DMS 273 treated with DMSO at 0.1 percent for 48 hours (cell line): ENCODE measurements around the gene SUSD1.

Experiments
- DNase-seq: peaks from one replicate; lab custom pipeline; 2025; lab: John Stamatoyannopoulos, UW

The SUSD1 gene

DNA sequence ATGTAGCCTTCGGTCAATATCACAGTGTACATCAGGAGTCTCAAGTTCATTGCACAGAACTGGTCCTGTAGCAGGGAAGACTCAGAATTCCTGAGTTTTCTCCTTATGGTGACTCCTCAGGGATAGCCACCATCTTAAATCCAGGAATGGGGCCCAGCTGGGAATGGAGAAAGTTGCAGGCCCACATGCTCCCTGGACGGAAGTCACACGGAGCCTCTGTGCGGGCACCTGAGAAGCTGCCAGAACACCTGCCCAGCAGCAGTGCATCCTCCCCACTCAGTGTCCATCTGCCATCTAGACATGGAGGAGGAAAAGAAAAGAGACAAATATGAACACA lies 133.9 kb downstream of the SUSD1 start:
- no peak for DNase-seq

GRCh38 chr9:112038017-112038408 lies 137.1 kb downstream of the SUSD1 start:
- no peak for DNase-seq

GRCh38 chr9:112037281-112038016 lies 137.6 kb downstream of the SUSD1 start:
- DNase-seq = no peak

- no peak for DNase-seq
These were observed 139.8 kb downstream of the SUSD1 start for GRCh38 chr9:112035166-112035826.

DNA sequence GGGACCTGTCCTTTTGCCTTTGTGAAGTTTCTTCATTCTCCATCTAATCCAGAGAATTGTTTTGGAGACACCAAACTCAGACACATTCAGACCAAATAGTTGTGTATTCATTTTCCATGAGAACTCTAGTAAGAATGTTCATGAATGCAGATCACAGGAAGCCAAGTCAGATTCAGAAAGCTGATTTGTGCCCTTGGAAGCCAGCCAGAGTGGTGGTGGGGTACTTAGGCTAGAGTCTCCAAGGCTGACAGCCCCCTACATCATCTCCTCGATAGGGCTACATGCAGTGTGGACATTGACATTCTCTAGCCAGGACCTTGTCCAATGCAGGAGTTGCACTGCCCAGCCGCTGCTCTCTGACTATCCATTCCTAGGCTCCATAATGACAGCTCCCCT lies 140.9 kb downstream of the SUSD1 start:
- no peak for DNase-seq

- no peak for DNase-seq
These were observed 141.6 kb downstream of the SUSD1 start for GRCh38 chr9:112033237-112034215.

DNA sequence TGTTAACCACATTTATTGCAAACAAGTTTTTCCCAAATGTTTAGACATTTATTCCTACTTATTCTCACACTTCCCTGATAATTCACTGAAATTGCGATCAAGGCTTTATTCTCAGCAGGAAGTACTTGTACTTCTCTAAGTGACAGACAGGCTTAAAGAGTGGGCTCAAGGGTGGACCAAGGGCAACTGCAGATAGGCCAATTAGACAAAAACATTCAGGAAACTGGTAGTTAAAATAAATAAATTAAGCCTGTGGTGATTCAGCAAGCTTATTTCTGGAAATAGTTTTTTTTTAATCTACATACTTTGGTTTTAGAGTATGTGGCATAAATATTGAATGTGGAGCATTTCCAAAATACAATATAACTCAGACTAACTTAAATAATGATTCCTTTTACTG lies 142.4 kb downstream of the SUSD1 start:
- DNase-seq = no peak

GRCh38 chr9:112032009-112032408 lies 143.1 kb downstream of the SUSD1 start:
- DNase-seq = no peak

- DNase-seq = no peak
These were observed 143.7 kb downstream of the SUSD1 start for GRCh38 chr9:112031400-112031799.

DNA sequence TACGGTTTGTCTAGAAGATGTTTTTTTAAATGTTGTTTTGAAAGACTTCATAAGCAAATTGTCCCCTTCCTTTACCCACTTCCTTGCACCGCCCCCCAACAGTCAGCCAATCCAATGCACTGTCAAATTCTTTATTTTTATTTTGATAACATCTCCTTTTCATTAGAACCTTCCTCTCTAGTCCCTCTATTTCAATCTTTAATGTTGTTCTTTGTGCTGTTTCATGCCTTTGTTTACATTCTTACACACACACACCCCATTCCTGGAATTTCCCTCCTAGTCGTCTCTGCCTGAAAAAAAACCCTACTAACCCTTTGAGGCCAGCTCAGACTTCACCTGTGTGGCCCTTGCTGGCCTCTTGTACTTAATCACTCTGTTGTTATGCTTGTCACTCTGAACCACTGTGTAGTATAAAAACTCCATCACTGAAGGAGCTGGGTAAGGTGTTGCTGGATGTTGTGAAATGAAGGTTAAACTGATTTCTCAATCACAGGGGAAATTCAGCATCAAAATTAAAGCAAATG lies 145.1 kb downstream of the SUSD1 start:
- no peak for DNase-seq

DNA sequence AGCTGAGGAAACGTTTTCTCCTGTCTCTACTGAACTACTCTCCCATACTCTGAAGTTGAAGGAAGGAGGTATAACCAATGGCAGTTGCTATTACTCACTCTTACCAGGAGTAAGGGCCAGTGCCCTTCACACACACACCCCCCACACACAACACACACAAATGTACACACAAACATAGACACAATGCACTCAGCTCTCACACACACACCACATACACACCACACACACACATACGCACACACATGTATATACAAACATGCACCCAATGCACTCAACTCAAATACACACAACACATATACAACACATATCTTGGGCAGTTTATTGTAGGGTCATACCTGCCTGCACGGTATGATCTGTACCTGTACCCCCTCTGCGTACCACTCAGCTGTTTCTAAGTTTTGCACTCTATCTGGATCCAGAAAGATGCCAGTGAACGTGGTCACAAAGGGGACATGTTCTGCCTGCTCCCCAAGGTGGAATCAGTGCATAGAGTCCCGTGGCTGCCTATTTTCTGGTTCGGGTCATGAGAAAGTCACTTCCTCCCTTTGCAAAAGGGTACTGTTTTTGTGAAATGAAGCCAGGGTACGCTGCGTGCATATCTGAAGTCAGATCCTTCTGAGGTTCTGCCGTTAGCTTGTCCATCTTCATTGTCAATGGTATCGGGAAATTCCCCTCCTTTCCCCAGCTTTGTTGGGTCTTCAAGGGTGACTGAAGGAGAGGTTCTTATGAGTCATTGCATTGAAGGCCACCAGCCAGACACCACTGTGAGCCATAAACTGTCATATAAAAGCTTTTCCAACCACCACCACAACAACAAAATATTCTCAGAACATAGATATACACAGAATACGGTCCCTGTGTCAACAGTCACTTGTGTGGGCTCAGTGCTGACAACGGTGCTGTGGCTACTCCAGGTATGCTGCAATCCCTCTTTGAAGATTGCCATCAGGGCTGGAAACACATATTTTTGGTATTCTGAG lies 146.6 kb downstream of the SUSD1 start:
- DNase-seq = no peak

- no peak for DNase-seq
These were observed 149.2 kb downstream of the SUSD1 start for GRCh38 chr9:112025850-112026249.

DNA sequence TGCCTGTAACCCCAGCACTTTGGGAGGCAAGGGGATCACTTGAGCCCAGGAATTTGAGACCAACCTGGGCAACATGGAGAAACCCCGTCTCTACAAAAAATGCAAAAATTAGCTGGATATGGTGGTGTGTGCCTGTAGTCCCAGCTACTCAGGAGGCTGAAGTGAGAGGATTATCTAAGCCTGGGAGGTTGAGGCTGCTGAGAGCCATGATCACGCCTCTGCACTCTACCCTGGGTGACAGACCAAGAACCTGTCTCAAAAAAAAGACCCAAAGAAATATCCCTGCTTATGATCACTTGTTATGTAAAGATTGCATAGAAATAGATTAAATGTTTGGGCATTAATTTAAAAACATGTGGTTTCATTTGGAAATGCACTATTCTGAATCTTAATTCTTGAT lies 153.4 kb downstream of the SUSD1 start:
- no peak for DNase-seq

DNA sequence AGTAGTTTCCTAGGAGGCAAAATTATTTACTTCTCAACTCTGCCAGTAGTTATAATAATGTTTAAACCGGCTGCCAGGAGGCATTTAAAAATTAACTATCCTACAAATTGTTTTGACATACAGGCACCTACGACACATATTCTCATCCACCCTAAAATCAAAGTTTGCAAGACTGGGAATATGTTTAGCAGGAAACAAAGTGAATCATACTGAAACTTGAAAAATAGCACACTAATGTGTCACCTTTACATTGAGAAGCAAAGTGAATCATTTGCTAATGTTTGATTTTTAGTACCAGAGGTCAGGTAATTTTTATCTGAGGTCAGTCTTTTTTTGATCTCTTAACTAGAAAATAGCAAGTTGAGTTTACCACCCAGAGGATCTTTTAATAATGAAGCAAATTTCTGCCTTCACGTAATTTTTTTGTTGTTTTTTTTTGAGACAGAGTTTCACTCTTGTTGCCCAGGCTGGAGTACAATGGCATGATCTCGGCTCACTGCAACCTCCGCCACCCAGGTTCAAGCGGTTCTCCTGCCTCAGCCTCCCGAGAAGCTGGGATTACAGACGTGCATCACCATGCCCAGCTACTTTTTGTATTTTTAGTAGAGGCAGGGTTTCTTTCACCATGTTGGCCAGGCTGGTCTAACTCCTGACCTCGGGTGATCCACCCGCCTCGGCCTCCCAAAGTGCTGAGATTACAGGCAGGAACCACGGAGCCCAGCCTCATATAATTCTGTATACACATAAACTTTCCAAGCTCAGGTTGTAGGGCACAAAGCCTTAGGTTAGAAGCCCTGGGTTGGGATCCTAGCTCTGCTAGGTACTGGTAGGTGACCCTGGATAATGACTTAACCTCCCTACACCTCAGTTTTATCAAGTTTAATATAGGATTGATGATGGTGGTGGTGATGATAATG lies 154.2 kb downstream of the SUSD1 start:
- DNase-seq = no peak

GRCh38 chr9:112017878-112018277 lies 157.2 kb downstream of the SUSD1 start:
- DNase-seq = no peak

- no peak for DNase-seq
These were observed 159.4 kb downstream of the SUSD1 start for GRCh38 chr9:112015736-112016135.

- DNase-seq = no peak
These were observed 159.9 kb downstream of the SUSD1 start for GRCh38 chr9:112015149-112015548.

- DNase-seq = no peak
These were observed 161.8 kb downstream of the SUSD1 start for GRCh38 chr9:112013266-112013665.

DNA sequence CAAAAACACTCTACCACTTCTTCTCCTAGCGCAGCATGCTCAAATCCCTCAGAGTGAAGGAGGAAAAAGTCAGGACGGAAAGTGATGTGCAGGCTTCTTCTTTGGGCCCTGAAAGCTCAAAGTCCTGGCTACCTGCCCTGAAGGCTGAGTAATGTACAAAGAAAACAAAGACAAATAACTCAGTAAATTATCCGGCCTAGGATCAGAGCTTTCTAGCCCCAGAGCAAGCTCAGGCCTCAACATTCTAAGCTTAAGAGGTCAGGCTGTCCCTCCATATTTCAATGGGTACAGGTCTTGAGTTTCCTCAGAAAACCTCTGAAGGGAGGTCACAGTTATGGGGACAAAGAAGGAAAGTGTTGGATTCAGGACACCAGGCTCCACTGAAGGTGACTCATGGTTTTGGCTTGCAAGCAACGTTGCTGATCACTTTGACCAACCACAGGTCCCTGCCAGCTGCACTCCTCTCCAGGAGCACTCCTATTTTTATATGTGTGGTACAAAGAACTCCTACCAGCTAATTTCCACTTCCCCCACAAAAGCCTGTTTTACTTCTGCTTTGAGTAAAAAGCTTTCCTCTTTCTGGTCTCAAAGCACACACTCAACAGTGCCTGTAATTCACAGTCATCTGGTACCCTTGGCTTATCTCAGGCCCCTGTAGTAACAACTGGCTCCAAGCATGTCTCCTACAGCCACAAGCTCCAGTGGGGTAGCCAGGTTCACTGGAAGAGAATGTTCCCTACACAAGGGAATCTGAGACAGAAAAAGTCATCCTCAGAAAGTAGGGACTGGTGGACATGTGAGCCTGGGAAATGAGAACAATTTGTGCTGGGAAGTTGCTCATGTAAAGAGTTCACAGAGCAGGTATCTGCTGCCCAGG lies 162.8 kb downstream of the SUSD1 start:
- DNase-seq = no peak
